HG03558 (cell line): Measurements from ENCODE around the gene HIF1A.
"Not testable (repeated sequence)": the region's sequence is repeated elsewhere in the genome, so short reads cannot be mapped to it uniquely, and the experiment has no call there.

Source experiments
- ATAC-seq: cut with Tn5 transposase; IDR thresholded peaks from one replicate; pipeline ENCODE4 v1.9.1; 2021; ENCODE audit warnings: moderate number of reproducible peaks; ENCODE audit not compliant: unreplicated experiment; ENCODE audit errors: extremely low read depth

The HIF1A gene

DNA sequence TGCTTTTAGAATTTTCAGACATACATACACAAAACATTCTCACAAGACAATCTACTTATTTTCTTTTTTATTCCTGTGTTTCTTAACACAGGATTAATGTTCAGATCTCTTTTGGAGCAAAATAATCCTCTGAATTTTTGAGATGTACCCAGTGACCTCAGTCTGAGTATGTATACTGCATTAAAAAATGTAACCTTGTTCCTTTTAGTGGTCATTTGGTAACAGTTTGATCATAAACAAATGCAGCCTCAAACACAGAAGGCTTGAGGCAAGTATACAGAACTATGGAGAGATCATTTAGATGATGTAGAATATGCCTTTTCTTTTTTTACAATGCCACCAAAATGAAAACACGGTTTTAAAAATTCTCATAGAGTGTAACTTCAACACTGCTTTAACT, 9.7 kb downstream of the HIF1A start:
- ATAC-seq, result no peak

DNA sequence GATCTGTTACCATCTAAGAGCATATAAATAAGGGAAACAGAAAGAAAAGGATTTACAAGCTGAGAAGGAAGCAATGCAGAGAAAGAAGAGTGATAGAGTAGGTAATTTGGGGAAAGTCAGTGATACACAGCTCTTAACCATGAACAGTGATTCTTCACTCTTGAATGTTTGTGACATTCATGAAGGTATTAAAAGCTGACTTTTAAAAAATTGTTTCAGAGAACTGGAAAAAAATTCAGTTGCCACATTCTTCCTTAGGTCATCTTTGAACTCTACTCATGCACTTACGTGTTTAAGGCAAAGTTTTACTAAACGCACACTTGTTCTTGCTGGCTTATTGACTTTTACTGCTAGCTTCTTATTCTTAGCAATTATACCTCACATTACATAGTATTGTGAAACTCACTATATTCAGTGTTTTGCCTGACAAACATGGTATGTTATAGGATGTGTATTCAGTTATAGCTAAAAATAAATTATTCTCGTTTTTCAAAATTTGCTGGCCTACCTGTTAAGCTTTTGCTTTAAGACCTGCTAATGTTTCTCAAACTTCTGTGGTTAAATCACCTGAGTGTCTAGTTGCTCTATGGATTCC, 10.9 kb downstream of the HIF1A start:
- ATAC-seq, result no peak

DNA sequence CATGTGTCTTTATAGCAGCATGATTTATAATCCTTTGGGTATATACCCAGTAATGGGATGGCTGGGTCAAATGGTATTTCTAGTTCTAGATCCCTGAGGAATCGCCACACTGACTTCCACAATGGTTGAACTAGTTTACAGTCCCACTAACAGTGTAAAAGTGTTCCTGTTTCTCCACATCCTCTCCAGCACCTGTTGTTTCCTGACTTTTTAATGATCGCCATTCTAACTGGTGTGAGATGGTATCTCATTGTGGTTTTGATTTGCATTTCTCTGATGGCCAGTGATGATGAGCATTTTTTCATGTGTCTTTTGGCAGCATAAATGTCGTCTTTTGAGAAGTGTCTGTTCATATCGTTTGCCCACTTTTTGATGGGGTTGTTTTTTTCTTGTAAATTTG, 12.5 kb downstream of the HIF1A start:
- ATAC-seq, result not testable (repeated sequence)

DNA sequence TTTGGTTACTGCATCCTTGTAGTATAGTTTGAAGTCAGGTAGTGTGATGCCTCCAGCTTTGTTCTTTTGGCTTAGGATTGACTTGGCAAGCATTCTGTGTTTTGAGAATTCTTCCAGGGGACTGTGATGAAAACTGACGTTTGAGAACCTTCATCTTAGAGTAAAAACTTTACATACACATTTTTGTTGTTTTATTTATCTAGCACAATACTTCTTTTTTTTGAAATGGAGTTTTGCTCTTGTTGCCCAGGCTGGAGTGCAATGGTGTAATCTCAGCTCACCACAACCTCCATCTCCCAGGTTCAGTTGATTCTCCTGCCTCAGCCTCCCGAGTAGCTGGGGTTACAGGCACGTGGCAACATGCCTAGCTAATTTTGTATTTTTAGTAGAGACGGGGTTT, 13.4 kb downstream of the HIF1A start:
- ATAC-seq, result not testable (repeated sequence)

DNA sequence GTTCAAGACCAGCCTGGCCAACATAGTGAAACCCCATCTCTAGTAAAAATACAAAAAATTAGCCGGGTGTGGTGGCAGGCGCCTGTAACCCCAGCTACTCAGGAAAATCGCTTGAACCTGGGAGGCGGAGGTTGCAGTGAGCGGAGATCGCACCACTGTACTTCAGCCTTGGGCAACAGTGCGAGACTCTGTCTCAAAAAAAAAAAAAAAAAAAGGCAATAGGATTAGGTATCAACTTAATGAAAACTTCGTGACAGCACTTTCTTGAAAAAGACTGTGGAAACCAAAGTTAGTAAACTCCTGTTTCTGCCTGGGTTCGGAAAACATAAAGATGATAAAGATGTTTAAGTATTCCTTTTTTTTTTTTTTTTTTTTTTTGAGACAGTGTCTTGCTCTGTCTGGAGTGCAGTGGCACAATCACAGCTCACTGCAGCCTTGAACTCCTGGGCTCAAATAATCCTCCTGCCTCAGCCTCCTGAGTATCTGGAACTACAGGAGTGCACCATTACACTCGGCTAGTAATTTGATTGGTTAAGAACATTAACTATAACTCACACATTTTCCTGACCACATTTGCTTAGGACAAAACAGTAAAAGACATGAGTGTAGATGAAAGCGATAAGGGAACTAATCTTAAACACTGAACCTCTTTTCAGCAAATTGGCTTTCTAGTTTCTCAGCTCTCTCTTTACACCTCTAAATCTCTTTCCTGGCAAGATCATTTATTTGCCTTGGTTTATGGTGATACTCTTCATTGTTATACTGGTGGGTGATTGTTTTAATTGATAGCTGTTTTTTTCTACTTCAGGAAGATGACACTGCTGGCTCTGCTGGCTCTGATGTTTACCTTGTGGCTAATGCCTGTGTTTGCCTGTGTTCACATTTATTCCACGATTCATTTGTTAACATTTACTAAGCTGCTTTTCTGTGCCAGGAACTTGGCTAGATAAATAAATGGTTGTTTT, 15.8 kb downstream of the HIF1A start:
- no peak for ATAC-seq

DNA sequence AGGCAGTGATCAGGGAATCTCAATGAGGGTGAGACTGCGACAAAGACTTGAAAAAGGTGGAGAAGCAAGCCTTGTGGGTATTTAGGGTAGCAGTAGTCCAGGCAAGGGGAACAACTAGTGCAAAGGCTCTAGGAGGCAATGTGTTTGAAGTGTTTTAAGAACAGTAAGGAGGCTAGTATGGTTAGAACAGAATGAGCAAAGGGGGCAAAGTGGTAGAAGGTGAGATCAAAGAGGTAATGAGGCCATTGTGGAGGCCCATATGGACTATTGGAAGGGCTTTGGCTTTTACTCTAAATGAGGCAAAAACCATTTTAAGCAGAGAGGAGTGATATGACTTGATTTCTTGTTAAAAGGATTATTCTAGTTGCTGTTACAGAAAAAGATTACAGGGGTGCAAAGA, 16.8 kb downstream of the HIF1A start:
- ATAC-seq, result no peak

DNA sequence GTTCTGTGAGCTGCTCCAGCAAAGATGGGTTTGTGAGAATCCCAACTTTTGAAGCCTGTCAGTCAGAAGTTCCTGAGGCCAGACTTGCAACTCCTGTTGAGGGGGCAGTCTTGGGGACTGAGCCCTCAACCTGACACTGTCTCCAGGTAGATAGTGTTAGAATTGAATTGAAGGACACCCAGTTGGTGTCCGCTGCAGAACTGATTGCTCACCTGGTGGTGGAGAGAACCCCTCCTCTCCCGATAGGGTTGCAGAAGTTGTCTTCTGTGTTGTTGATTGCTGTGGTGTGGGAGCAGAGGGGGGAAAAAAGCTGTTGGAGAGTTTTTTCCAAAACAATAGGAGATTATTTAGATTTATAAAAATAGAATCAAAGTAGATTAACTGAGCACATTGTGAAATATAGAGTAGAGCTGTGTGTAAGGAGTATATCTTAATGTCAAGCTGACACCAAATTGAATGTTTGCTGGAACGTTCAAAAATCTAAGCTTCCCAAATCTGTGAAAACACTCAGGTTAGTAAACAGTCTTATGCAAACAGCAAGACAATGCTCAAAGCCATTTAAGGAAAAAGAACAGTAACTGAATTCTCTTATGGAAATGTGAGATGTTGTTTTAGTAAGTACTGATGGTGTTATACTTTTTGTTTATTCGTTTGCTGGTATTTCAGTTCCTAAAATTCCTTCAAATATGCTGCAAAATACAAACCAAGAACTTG, 18.6 kb downstream of the HIF1A start:
- ATAC-seq, result no peak

DNA sequence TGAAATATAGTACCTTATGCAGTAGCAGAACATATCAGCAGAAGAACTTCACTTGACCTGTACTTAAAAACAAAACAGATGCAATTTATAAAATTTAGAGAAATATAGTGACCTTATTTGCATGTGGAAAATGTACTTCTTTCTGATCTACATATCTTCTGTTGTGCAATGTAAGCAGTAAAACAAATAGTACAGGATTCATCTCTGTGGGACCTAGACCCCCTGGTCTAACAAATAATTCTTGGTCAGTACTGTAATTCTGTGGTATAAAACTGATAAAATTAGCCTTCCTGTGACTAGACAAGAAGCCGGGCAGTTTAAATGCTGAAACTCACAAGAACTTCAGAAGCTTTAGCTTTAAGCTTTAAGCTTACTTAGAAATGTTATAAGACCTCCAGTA, 21.6 kb downstream of the HIF1A start:
- no peak for ATAC-seq

DNA sequence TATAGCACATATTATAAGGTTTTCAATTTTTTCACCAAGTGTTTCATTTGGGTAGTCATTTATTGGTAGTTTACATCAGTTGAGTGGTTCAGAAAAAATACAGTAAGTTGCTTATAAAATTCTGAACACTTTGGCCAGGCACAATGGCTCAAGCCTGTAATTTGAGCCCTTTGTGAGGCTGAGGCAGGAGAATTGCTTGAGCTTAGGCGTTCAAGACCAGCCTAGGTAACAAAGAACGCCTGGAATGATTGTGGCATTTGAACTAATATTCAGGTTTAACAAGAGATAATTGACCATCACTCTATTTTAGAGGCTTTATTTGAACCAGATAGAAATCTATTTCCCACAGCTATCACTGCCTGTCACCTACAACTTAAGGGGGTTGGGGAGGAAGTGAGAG, 22.7 kb downstream of the HIF1A start:
- ATAC-seq, result no peak

DNA sequence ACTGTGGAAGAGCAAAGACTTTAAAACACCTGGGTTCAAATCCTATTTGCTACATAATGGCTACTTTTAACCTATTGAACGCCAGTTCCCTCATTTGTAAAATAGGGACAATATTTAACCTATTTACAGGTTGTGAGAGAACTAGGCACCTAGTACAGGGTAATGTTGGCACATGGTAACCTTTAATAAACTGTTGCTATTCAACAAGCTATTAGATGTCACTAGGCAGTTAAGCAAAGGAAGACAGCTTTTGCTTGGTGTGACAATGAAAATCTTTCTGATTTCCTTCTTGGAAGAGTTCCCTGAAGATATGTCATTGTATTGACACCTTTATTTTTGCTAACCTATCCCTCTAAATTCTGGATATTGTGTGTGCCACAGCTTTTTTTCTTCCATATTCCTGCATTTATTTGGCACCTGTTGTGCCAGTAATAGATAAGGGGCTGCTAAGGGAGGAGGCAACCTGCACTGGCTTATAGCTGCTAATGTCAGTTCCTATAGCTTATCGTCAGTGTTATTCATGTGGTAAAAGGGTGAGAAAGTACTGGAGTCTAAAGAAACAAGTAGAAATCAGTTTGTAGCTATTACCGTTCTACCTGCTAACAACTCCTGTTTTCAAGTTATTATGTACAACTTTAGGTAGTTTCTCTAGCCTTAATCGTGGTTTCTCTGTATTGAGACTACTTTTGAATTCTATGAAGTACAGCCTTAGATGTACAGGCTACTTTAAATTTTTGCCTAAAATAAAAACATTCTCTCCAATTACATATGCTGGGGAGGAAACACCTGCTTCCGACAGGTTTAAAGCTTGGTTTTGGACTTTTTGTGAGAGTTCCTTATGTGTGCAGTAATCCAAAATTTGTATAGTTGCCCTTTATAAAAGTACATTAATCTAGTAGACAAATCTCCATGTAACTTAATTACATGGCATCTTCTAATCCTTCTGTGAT, 24.3 kb downstream of the HIF1A start:
- ATAC-seq, result no peak

DNA sequence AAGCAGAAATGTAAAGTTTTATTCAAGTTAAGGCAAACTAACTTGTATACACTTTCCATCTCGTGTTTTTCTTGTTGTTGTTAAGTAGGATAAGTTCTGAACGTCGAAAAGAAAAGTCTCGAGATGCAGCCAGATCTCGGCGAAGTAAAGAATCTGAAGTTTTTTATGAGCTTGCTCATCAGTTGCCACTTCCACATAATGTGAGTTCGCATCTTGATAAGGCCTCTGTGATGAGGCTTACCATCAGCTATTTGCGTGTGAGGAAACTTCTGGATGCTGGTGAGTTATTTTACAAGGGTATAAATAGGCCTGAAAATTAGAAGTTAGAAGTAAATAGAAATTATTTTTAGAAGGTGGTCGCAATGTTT, 25.0 kb downstream of the HIF1A start:
- ATAC-seq, result no peak

DNA sequence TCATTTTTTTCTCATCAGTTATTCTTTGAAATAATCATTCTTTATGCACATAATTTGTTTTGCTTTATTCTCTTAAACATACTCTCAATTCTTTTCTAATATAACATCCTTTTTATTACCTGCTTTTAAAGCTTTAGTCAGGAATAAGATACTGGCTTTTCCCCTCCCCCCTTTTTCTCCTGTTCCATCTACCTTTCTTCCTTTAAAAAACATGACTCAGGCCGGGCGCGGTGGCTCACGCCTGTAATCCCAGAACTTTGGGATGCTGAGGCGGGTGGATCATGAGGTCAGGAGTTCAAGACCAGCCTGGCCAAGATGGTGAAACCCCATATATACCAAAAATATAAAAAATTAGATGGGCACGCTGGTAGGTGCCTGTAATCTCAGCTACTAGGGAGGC, 25.4 kb downstream of the HIF1A start:
- no peak for ATAC-seq

DNA sequence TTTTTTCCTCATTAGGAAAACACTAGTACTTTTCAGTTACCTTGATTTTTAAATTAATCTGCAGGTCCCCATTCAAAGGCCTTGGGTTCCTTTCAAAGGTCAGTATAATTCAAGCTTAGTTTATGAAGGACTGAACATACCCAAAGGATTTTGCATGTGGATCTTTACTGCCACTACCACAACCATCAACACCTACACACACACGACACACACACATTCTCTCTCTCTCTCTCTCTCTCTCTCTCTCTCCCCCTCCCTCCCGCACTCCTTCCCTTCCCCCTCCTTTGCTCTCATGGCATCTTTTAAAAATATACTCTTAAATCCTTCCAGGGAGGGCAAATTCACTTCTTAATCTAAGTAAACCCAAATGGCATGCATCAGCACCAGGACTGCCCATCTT, 28.8 kb downstream of the HIF1A start:
- ATAC-seq, result no peak

DNA sequence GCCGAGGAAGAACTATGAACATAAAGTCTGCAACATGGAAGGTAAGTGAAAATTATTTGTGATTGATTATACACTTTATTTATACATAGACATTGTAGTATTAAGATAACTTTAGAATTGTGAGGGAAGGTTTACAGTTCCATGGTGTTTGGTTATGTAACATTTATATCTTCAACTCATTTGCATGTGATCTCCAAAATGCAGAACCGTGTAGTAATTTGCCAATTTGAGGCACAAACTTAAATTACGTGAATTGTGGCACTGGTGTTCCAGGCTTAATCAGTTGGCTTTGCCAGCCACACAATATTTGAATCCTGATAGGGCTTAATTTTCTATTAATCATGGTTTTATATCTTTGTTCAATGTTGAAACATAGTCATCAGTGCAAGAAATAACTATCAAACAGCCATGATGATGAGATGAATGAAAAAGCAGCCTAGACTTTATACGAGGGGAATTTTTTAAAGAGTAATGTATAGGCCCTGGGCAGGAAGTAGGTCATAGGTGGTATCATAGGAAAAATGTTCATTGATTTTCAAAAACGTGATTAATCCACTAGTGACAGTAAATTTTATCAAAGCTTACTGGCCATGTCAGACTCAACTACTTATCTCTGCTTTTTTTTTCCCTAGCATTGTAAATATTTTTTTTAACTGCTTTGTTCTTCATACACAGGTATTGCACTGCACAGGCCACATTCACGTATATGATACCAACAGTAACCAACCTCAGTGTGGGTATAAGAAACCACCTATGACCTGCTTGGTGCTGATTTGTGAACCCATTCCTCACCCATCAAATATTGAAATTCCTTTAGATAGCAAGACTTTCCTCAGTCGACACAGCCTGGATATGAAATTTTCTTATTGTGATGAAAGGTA, 31.7 kb downstream of the HIF1A start:
- ATAC-seq, result no peak

DNA sequence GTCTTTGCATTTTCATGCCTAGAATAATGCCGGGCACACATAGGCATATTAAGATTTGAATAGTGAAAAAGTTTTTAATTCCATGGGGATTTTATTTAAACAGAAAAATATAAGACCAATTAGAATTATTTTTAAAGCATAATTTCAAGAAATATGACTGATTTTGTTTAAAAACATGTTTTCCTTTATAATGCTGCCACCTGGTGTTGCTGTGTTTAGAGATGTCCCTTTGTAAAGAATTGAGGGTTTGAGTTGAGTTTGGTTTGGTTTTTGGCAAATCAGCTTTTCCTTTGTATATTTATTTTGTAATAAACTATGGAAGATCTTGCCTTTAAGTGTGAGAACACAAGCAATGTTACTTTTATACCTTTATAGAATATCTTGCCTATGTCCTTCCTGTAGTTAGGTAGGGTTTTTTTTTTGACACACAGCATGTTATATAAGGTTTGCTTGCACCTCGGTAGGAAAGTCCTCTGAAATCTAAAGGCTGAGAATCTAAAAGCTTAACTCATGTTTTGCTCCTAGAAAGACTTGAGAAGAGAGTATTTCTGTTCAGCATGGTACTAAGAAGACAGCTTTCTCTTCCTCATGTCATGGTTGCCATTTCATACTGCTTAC, 35.6 kb downstream of the HIF1A start:
- ATAC-seq, result no peak

DNA sequence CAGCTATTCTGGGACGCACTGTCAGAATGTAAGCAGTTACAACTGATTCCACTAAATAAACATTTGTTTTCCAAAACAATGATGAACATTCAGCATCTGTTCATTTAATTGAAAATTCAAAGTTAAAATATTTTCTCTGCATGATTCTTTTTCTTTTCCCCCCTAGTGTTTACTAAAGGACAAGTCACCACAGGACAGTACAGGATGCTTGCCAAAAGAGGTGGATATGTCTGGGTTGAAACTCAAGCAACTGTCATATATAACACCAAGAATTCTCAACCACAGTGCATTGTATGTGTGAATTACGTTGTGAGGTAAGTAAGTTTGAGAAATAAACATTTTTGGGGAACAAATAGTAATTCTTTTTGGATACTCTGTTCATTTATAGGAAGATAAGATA, 38.7 kb downstream of the HIF1A start:
- ATAC-seq, result no peak

DNA sequence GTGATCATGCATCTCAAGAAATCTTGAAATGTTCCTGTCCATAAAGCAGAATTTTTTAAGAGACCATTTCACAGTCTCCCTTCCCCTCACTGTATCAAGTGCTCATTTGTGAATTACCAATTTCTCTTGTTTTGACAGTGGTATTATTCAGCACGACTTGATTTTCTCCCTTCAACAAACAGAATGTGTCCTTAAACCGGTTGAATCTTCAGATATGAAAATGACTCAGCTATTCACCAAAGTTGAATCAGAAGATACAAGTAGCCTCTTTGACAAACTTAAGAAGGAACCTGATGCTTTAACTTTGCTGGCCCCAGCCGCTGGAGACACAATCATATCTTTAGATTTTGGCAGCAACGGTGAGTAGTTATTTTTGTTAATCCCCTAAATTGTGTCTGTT, 41.4 kb downstream of the HIF1A start:
- no peak for ATAC-seq

DNA sequence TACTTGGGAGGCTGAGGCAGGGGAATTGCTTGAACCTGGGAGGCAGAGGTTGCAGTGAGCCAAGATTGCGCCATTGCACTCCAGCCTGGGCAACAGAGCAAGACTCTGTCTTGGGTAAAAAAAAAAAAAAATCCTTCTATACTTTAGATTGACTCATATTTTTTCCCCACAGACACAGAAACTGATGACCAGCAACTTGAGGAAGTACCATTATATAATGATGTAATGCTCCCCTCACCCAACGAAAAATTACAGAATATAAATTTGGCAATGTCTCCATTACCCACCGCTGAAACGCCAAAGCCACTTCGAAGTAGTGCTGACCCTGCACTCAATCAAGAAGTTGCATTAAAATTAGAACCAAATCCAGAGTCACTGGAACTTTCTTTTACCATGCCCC, 42.6 kb downstream of the HIF1A start:
- ATAC-seq, result no peak

DNA sequence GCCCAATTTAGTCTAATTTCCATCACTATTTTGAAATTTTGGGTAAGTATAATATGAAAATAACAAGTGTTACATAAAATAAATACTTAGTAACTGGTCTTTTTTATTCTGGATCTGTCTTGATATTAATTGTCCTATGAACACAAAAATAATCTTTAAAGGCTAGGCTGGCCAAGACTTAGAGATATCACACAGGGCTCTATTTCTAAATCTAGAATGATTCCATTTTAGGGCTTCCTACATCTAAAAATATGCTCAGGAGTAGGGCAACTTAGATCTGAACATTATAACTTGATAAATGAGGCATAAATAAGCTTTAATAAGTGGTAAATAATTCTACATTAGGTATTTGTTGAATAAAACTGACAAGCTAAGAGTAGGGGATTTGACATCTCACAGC, 43.8 kb downstream of the HIF1A start:
- ATAC-seq, result no peak
